ENCODE measurements around the gene FRMD4A. TPM values are rescaled to one million over a fixed set of nuclear protein-coding genes. Genes with fewer than 3 reads are reported as not detected.

The FRMD4A gene
- total and polyA plus RNA-seq, 10 of the 15 experiments (the other 5 are each of a cell fraction or from before 2014, with no cell fraction given) = 17.8 to 75.2 (median 39.1) TPM

- TF ChIP-seq BCL3 (IDR thresholded peaks at IDR 0.05; ENCODE audit: borderline replicate concordance, insufficient read depth, low read depth, low read length, poor library complexity, severe bottlenecking) (no peak), EP300 (IDR thresholded peaks at IDR 0.05; ENCODE audit: borderline replicate concordance in 1 of 2, control insufficient read depth in 1 of 2, low read depth in 2 of 2, low read length in 2 of 2) (peak in 1 of 2 experiments; percentile 54; a peak in 1 of 4 replicates), TCF7 (IDR thresholded peaks at IDR 0.05; ENCODE audit: borderline replicate concordance) (peak; percentile 48; the same call in 1 of the 2 replicates), RBBP5 (conservative IDR thresholded peaks at IDR 0.05) (0 out of 2 replicates have a peak, but pooled peaks have one; percentile 74), EZH2 (IDR thresholded peaks at IDR 0.05; ENCODE audit: borderline replicate concordance, control insufficient read depth, low read depth, low read length) (no peak), CEBPZ (IDR thresholded peaks at IDR 0.05; ENCODE audit: low read depth, low read length) (no peak), ZNF24 (IDR thresholded peaks at IDR 0.05) (no peak), SPI1 (IDR thresholded peaks at IDR 0.05; ENCODE audit: borderline replicate concordance, insufficient read depth, low read depth, low read length) (no peak), ZBED1 (IDR thresholded peaks at IDR 0.05; ENCODE audit: borderline replicate concordance) (no peak), CBFB (IDR thresholded peaks at IDR 0.05; ENCODE audit: low read depth) (no peak), IRF4 (IDR thresholded peaks at IDR 0.05; ENCODE audit: low read depth, low read length) (0 out of 2 replicates have a peak, but pooled peaks have one; percentile 39), SREBF1 (IDR thresholded peaks at IDR 0.05; ENCODE audit: low read length) (no peak), HDAC6 (IDR thresholded peaks at IDR 0.05; ENCODE audit: unreplicated experiment) (no peak), CREB1 (IDR thresholded peaks at IDR 0.05; ENCODE audit: low read depth) (peak; percentile 56), POLR2AphosphoS5 (IDR thresholded peaks at IDR 0.05; ENCODE audit: low read length) (no peak), RFX5 (IDR thresholded peaks at IDR 0.05; ENCODE audit: low read depth, low read length) (peak; percentile 27; the same call in 1 of the 2 replicates), IKZF2 (IDR thresholded peaks at IDR 0.05) (peak; percentile 70 to 83), FOXM1 (IDR thresholded peaks at IDR 0.05; ENCODE audit: low read depth, low read length) (no peak), ZZZ3 (IDR thresholded peaks at IDR 0.05; ENCODE audit: control insufficient read depth, insufficient read length, low read depth) (no peak), MTA2 (IDR thresholded peaks at IDR 0.05; ENCODE audit: low read depth) (peak; percentile 22), SMARCA5 (IDR thresholded peaks at IDR 0.05) (no peak), MYC (IDR thresholded peaks at IDR 0.05; ENCODE audit: insufficient read depth, insufficient read length, insufficient replicate concordance, low read length, severe bottlenecking) (no peak), POU2F2 (IDR thresholded peaks at IDR 0.05; ENCODE audit: borderline replicate concordance, low read depth, low read length) (peak; percentile 96; the same call in 2 of the 3 replicates), EED (IDR thresholded peaks at IDR 0.05; ENCODE audit: low read depth) (peak; percentile 49), ETV6 (conservative IDR thresholded peaks at IDR 0.05 in 1 of 2, IDR thresholded peaks at IDR 0.05 in 1 of 2; ENCODE audit: borderline replicate concordance in 1 of 2, low read depth in 1 of 2) (no peak)
- TF ChIP-seq, protein P1, sequence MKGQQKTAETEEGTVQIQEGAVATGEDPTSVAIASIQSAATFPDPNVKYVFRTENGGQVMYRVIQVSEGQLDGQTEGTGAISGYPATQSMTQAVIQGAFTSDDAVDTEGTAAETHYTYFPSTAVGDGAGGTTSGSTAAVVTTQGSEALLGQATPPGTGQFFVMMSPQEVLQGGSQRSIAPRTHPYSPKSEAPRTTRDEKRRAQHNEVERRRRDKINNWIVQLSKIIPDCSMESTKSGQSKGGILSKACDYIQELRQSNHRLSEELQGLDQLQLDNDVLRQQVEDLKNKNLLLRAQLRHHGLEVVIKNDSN (IDR thresholded peaks at IDR 0.05; ENCODE audit: borderline replicate concordance, extremely low read length, insufficient read depth, low read depth, low read length) = no peak
Measured at GRCh38 chr10:14184841-14185315, 145.8 kb downstream of the FRMD4A start (continued).

Data from GM12878 (cell line).